Upper lobe of left lung (tissue), 6 donors: ENCODE results near the gene PTCH2. TPM values are rescaled to one million over a fixed set of nuclear protein-coding genes. Genes with fewer than 3 reads are reported as not detected.
"Not testable (repeated sequence)": the region's sequence is repeated elsewhere in the genome, so short reads cannot be mapped to it uniquely, and the experiment has no call there.

ENCODE experiments used
- ATAC-seq, 2 donors: fragments of 200-7000 bp; cut with Tn5 transposase; one replicate each; pipeline ENCODE4 v1.9.1; 2022; ENCODE audit warnings: mild to moderate bottlenecking in 2 of 2, moderate library complexity in 2 of 2; ENCODE audit not compliant: low FRiP score in 2 of 2
- DNase-seq, 2 donors: peaks; one replicate each; pipeline ENCODE4 v3.0.0-alpha.2; 2019 to 2020
- H3K27ac ChIP-seq, 4 donors: fragments of 200-600 bp; sonication (generic); one replicate each; pipeline ENCODE4 v1.5.1; 2016 to 2019
- H3K27me3 ChIP-seq, 4 donors: fragments of 200-600 bp; sonication (generic); one replicate each; pipeline ENCODE4 v1.5.1; 2017 to 2019
- H3K36me3 ChIP-seq, 4 donors: fragments of 200-600 bp; sonication (generic); one replicate each; pipeline ENCODE4 v1.5.1; 2016 to 2019
- H3K4me1 ChIP-seq, 4 donors: fragments of 200-600 bp; sonication (generic); one replicate each; pipeline ENCODE4 v1.5.1; 2018 to 2019
- H3K4me3 ChIP-seq, 4 donors: fragments of 200-600 bp; sonication (generic); one replicate each; pipeline ENCODE4 v1.5.1; 2017 to 2019; ENCODE audit warnings: mild to moderate bottlenecking in 2 of 4, moderate library complexity in 1 of 4
- H3K9me3 ChIP-seq, 4 donors: fragments of 200-600 bp; sonication (generic); one replicate each; pipeline ENCODE4 v1.5.1; 2018 to 2019
- CTCF ChIP-seq, 6 experiments: fragments of 450-650 bp in 4 of 6; fragments of 200-600 bp in 2 of 6; sonication (generic) in 2 of 6; IDR thresholded peaks; one replicate each; pipeline ENCODE4 v1.5.1; 2016 to 2019; ENCODE audit warnings: antibody characterized with exemption in 6 of 6
- EP300 ChIP-seq, 4 donors: sonication (generic); formaldehyde crosslinking; IDR thresholded peaks; one replicate each; pipeline ENCODE4 v1.5.1; 2017; ENCODE audit warnings: antibody characterized with exemption in 4 of 4, control low read depth in 2 of 4
- POLR2A ChIP-seq, 4 donors: fragments of 450-650 bp; IDR thresholded peaks; one replicate each; pipeline ENCODE4 v1.5.1; 2016 to 2017; ENCODE audit warnings: antibody characterized with exemption in 4 of 4, mild to moderate bottlenecking in 2 of 4
- POLR2AphosphoS5 ChIP-seq, 2 donors: sonication (generic); formaldehyde crosslinking; IDR thresholded peaks; one replicate each; pipeline ENCODE4 v1.5.1; 2017; ENCODE audit warnings: antibody characterized with exemption in 2 of 2
- WGBS, 2 donors: methylation state at CpG; one replicate each; pipeline ENCODE4 v1.1.5; 2017 to 2018; 5-methylcytosine and 5-hydroxymethylcytosine counted together
- total RNA-seq, 6 donors: library from RNA; depleted of rRNA in 4 of 6; stranded (reverse); fragments of >200 nt in 4 of 6; gene quantifications; one replicate each; pipeline versions ENCODE4 v1.1.0 to v1.2.1, GENCODE V29; 2016 to 2021
- donor health status: DM: no; HTN: no; CAD: no; lungs with moderate emphysema.
- donor health status: DM: no; HTN: yes; CAD: no; lungs with severe emphysema.

PTCH2 gene
- total RNA-seq, 6 donors from 2014 or later = 0.30 to 1.4 (median 0.82) TPM

GRCh38 chr1:44819196-44819607, 23.9 kb downstream of the PTCH2 start:
- TF ChIP-seq POLR2AphosphoS5 (IDR thresholded peaks at IDR 0.05) (no peak), CTCF (IDR thresholded peaks at IDR 0.05) (no peak), EP300 (IDR thresholded peaks at IDR 0.05) (no peak), POLR2A (IDR thresholded peaks at IDR 0.05) (no peak)
- Histone ChIP-seq H3K36me3 (peaks cover 0 to 4% (median 0%) of the 10 kb centered on the region in 4 donors), H3K27me3 (no peaks in the 10 kb centered on the region), H3K4me3 (peak overlapping the region in 3 of 4 donors; percentile 48 to 61 (median 54)), H3K4me1 (peaks cover 16 to 43% (median 24%) of the 10 kb centered on the region in 4 donors), H3K9me3 (no peaks in the 10 kb centered on the region), H3K27ac (peak overlapping the region; percentile 86 to 96 (median 91))
- DNase-seq = no peak
- peak in 1 of 2 donors; percentile 7 for ATAC-seq
- WGBS, 2 donors = 2 to 3% methylated on average over 13 of the region's 13 CpGs

GRCh38 chr1:44817771-44818495, 25.1 kb downstream of the PTCH2 start:
- no peaks in the 10 kb centered on the region for H3K27me3 ChIP-seq
- ATAC-seq (no peak), DNase-seq (no peak)
- H3K4me1 ChIP-seq = peaks cover 25 to 53% (median 35%) of the 10 kb centered on the region in 4 donors
- no peaks in the 10 kb centered on the region for H3K9me3 ChIP-seq
- TF ChIP-seq CTCF (IDR thresholded peaks at IDR 0.05) = no peak
- no peak for TF ChIP-seq EP300 (IDR thresholded peaks at IDR 0.05)
- no peak for TF ChIP-seq POLR2AphosphoS5 (IDR thresholded peaks at IDR 0.05)
- no peak for TF ChIP-seq POLR2A (IDR thresholded peaks at IDR 0.05)
- H3K36me3 ChIP-seq = peaks cover 0 to 4% (median 0%) of the 10 kb centered on the region in 4 donors
- H3K27ac ChIP-seq = peak overlapping the region in 1 of 4 donors; percentile 89
- H3K4me3 ChIP-seq = no peak overlapping the region
- 92 to 94% methylated on average over 11 of the region's 11 CpGs for WGBS, 2 donors

- 91 to 96% methylated on average over 2 of the region's 2 CpGs for WGBS, 2 donors
These were observed 25.7 kb downstream of the PTCH2 start for GRCh38 chr1:44817307-44817706.

GRCh38 chr1:44815926-44816325, 27.1 kb downstream of the PTCH2 start:
- DNase-seq, H3K4me3 ChIP-seq, H3K27me3 ChIP-seq, H3K36me3 ChIP-seq, H3K9me3 ChIP-seq, ATAC-seq: not testable (repeated sequence)
- Histone ChIP-seq H3K4me1 (peaks cover 33 to 68% (median 48%) of the 10 kb centered on the region in 4 donors), H3K27ac (peak overlapping the region in 1 of 4 donors; percentile 34)
- 82 to 97% methylated on average over 9 of the region's 9 CpGs for WGBS, 2 donors

More at GRCh38 chr1:44817307-44817706, 25.7 kb downstream of the PTCH2 start:
- DNase-seq = no peak
- no peak overlapping the region for H3K27ac ChIP-seq
- H3K36me3 ChIP-seq = peaks cover 0 to 4% (median 0%) of the 10 kb centered on the region in 4 donors
- no peaks in the 10 kb centered on the region for H3K27me3 ChIP-seq
- no peaks in the 10 kb centered on the region for H3K9me3 ChIP-seq
- peaks cover 28 to 58% (median 37%) of the 10 kb centered on the region in 4 donors for H3K4me1 ChIP-seq
- no peak overlapping the region for H3K4me3 ChIP-seq
- no peak for ATAC-seq
- TF ChIP-seq POLR2A (IDR thresholded peaks at IDR 0.05) (no peak), CTCF (IDR thresholded peaks at IDR 0.05) (no peak), POLR2AphosphoS5 (IDR thresholded peaks at IDR 0.05) (no peak), EP300 (IDR thresholded peaks at IDR 0.05) (no peak)

- H3K4me1 ChIP-seq = peaks cover 49 to 76% (median 60%) of the 10 kb centered on the region in 4 donors
- ATAC-seq = no peak
- peak in 1 of 2 donors; percentile 88 for DNase-seq
- 65 to 69% methylated on average over 28 to 41 of the region's 48 CpGs for WGBS, 2 donors
- no peak for TF ChIP-seq POLR2A (IDR thresholded peaks at IDR 0.05)
- no peak for TF ChIP-seq POLR2AphosphoS5 (IDR thresholded peaks at IDR 0.05)
- no peak for TF ChIP-seq CTCF (IDR thresholded peaks at IDR 0.05)
- TF ChIP-seq EP300 (IDR thresholded peaks at IDR 0.05) = no peak
- no peaks in the 10 kb centered on the region for H3K27me3 ChIP-seq
- H3K4me3 ChIP-seq = peak overlapping the region; percentile 22 to 59 (median 44)
- no peaks in the 10 kb centered on the region for H3K9me3 ChIP-seq
- H3K27ac ChIP-seq = peak overlapping the region; percentile 91 to 99 (median 93)
- H3K36me3 ChIP-seq = peaks cover 0 to 4% (median 0%) of the 10 kb centered on the region in 4 donors
These were observed 30.1 kb downstream of the PTCH2 start for GRCh38 chr1:44812822-44813543.
